ENCODE data around the gene TIAM2. TPM values are rescaled to one million over a fixed set of nuclear protein-coding genes. Genes with fewer than 3 reads are reported as not detected.
"Not testable (repeated sequence)": the region's sequence is repeated elsewhere in the genome, so short reads cannot be mapped to it uniquely, and the experiment has no call there.

The TIAM2 gene
- total RNA-seq, 4 donors from 2014 or later: 4.8 to 11.4 (median 6.7) TPM

DNA sequence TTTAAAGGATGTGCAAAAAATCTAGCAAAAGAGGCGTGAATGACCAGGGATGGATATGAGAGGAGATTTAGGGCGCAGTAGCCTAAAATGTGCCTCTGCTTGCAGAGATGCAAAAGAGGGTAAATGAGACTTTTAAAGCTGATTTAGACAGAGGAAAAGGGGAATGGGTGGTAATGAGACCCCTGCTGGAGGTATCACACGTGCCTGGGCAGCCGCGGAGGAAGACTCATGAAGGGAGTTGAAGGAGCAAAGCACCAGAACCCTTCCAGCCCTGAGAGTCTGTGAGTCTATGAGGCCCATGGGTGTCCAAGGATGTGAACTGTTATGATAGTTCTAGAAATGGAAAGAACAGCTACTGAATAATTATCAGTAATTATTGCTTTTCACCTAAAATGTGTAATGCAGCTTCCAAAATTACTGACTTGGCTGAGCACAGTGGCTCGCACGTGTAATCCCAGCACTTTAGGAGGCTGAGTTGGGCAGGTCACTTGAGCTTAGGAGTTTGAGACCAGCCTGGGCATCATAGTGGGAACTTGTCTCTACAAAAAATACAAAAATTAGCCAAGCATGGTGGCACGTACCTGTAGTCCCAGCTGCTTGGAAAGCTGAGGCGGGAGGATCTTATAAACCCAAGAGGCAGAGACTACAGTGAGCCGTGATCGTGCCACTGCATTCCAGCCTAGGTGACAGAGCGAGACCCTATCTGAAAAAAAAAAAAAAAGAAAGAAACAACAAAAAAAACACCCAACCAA is 38.2 kb upstream of the TIAM2 start:
- no peaks in the 10 kb centered on the region for H3K9me3 ChIP-seq
- WGBS: 89% methylated on average over 12 of the region's 12 CpGs
- no peak for DNase-seq (ENCODE audit: low spot score in 2 of 2)
- H3K4me1 ChIP-seq: no peaks in the 10 kb centered on the region
- no peak for TF ChIP-seq EP300 (IDR thresholded peaks at IDR 0.05)
- TF ChIP-seq, protein P1, sequence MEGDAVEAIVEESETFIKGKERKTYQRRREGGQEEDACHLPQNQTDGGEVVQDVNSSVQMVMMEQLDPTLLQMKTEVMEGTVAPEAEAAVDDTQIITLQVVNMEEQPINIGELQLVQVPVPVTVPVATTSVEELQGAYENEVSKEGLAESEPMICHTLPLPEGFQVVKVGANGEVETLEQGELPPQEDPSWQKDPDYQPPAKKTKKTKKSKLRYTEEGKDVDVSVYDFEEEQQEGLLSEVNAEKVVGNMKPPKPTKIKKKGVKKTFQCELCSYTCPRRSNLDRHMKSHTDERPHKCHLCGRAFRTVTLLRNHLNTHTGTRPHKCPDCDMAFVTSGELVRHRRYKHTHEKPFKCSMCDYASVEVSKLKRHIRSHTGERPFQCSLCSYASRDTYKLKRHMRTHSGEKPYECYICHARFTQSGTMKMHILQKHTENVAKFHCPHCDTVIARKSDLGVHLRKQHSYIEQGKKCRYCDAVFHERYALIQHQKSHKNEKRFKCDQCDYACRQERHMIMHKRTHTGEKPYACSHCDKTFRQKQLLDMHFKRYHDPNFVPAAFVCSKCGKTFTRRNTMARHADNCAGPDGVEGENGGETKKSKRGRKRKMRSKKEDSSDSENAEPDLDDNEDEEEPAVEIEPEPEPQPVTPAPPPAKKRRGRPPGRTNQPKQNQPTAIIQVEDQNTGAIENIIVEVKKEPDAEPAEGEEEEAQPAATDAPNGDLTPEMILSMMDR (IDR thresholded peaks at IDR 0.05): no peak
- no peak for TF ChIP-seq POLR2A (IDR thresholded peaks at IDR 0.05)
- H3K27me3 ChIP-seq: no peaks in the 10 kb centered on the region
- H3K36me3 ChIP-seq: no peaks in the 10 kb centered on the region
- no peak overlapping the region for H3K4me3 ChIP-seq
- no peak overlapping the region for H3K27ac ChIP-seq

DNA sequence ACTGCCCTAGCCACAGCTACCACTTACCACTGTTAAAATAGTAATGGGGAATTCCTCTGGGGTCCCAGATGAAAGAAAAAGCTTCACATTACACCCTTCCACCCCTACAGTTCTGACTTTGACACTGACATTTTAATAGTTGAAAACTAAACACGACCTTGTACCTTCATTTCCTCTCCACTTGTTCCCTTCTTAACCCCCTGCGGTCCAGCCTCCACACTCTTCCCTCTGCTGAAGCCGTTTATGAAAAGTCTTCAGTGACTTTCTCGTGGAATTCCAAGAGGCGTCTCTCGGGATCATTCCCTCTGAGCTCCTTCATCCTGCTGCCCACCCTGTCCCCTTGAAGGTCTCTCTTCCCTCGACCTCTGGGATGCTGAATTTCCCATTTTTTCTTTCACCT is 36.6 kb upstream of the TIAM2 start:
- Histone ChIP-seq H3K36me3 (no peaks in the 10 kb centered on the region), H3K4me1 (no peaks in the 10 kb centered on the region), H3K27me3 (no peaks in the 10 kb centered on the region), H3K9me3 (no peaks in the 10 kb centered on the region), H3K27ac (no peak overlapping the region), H3K4me3 (no peak overlapping the region)
- no peak for DNase-seq (ENCODE audit: low spot score in 2 of 2)
- TF ChIP-seq, protein P1 (IDR thresholded peaks at IDR 0.05): no peak
- TF ChIP-seq POLR2AphosphoS5 (IDR thresholded peaks at IDR 0.05) (no peak), EP300 (IDR thresholded peaks at IDR 0.05) (no peak), POLR2A (IDR thresholded peaks at IDR 0.05) (no peak)
- 83% methylated on average over 7 of the region's 7 CpGs for WGBS

DNA sequence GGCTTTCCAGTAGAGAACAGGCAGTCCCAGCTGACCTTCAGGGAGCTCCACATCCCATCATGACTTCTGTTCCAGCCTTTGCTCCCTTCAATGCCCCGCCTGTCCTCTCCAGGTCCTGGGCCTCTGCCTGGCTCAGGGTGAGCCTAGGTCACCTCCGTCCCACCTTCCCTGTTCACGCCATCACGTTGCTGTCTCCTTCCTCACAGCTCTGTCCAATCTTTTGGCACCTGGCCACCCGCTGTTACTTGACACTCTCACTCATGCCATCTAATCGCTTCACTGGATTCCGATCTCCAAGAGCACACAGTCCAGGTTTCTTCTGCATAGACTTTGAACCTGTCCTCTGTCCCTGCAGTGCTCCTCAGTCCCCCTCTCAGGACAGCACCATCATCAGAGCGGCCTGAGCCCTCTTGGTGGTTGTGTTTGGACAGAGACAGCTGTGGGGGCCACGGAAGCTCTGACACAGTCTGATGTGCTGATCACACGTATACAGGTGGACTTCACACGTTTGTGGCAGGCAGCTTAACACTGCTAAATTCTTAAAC is 34.7 kb upstream of the TIAM2 start:
- no peaks in the 10 kb centered on the region for H3K36me3 ChIP-seq
- no peaks in the 10 kb centered on the region for H3K9me3 ChIP-seq
- no peak for TF ChIP-seq POLR2A (IDR thresholded peaks at IDR 0.05)
- no peak for TF ChIP-seq EP300 (IDR thresholded peaks at IDR 0.05)
- no peak for TF ChIP-seq POLR2AphosphoS5 (IDR thresholded peaks at IDR 0.05)
- TF ChIP-seq, protein P1 (IDR thresholded peaks at IDR 0.05): no peak
- no peaks in the 10 kb centered on the region for H3K4me1 ChIP-seq
- no peaks in the 10 kb centered on the region for H3K27me3 ChIP-seq
- WGBS: 87% methylated on average over 11 of the region's 11 CpGs
- no peak for DNase-seq (ENCODE audit: low spot score in 2 of 2)
- H3K27ac ChIP-seq: no peak overlapping the region
- H3K4me3 ChIP-seq: no peak overlapping the region

DNA sequence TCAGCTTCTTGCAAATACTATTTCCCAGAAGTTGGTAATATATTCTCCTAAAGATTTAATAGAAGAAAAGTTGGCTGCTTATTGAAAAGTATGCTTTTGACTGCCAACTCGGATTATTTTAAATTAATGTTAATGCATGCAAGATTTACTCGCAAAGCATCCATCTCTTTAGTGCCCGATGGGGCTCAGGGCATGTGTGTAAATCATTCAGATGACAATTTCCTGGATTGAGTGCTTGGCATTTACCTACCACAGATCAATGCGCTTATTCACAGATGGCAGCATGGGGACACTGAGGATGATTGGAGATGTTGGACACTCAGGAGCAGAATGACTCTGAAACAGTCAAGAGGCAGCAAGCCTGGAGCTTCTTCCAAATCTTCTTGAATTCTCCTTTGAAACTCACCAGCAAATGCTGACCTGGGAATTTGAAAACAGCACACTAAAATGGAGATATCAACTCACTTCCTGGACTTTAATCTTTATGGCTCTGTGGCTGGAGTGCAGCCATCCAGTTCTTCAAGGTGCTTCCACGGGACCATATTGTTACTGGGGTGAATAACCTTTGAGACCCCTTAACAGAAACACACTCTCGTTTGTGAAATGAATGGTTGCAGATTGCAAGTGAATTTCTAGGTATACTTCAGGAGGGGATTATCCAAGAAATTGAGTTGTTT is 34.1 kb upstream of the TIAM2 start:
- TF ChIP-seq POLR2A (IDR thresholded peaks at IDR 0.05) (no peak), EP300 (IDR thresholded peaks at IDR 0.05) (no peak), POLR2AphosphoS5 (IDR thresholded peaks at IDR 0.05) (no peak)
- TF ChIP-seq, protein P1 (IDR thresholded peaks at IDR 0.05): no peak
- no peak for DNase-seq (ENCODE audit: low spot score in 2 of 2)
- Histone ChIP-seq H3K36me3 (no peaks in the 10 kb centered on the region), H3K4me1 (no peaks in the 10 kb centered on the region), H3K9me3 (no peaks in the 10 kb centered on the region), H3K4me3 (no peak overlapping the region), H3K27ac (no peak overlapping the region), H3K27me3 (no peaks in the 10 kb centered on the region)
- WGBS: 63% methylated on average over 6 of the region's 6 CpGs

DNA sequence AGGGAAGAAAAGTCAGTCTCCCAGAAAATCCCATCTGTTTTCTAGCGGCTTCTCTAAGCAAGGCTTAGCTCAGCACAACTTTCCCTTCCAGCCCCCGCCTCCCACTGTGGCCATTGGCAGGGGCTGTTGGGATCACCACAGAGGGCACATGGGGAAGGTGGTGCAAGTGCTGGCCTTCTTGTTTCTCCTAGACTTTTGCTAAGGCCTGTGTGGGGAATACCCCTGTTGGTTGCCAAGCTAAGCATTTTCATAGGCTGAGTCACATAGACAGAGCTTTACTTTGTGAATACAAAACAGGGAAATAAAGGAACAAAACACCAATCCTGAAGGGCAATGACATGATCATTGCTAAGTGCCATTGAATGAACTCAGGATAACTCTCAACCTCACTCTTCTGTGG is 32.4 kb upstream of the TIAM2 start:
- Histone ChIP-seq H3K36me3 (no peaks in the 10 kb centered on the region), H3K4me3 (no peak overlapping the region), H3K27me3 (no peaks in the 10 kb centered on the region), H3K4me1 (no peaks in the 10 kb centered on the region), H3K9me3 (no peaks in the 10 kb centered on the region), H3K27ac (no peak overlapping the region)
- no peak for DNase-seq (ENCODE audit: low spot score in 2 of 2)
- 89% methylated on average over 2 of the region's 2 CpGs for WGBS
- TF ChIP-seq POLR2AphosphoS5 (IDR thresholded peaks at IDR 0.05): no peak
- TF ChIP-seq, protein P1 (IDR thresholded peaks at IDR 0.05): no peak
- TF ChIP-seq POLR2A (IDR thresholded peaks at IDR 0.05): no peak

DNA sequence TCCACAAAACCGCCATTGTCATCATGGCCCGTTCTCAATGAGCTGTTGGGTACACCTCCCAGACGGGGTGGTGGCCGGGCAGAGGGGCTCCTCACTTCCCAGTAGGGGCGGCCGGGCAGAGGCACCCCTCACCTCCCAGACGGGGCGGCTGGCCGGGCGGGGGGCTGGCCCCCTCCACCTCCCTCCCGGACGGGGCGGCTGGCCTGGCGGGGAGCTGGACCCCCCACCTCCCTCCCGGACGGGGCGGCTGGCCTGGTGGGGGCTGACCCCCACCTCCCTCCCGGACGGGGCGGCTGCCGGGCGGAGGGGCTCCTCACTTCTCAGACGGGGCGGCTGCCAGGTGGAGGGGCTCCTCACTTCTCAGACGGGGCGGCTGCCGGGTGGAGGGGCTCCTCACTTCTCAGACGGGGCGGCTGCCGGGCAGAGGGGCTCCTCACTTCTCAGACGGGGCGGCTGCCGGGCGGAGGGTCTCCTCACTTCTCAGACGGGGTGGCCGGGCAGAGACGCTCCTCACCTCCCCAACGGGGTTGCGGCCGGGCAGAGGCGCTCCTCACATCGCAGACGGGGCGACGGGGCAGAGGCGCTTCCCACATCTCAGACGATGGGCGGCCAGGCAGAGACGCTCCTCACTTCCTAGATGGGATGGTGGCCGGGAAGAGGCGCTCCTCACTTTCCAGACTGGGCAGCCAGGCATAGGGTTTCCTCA is 28.9 kb upstream of the TIAM2 start:
- H3K36me3 ChIP-seq; H3K27me3 ChIP-seq; H3K4me3 ChIP-seq; H3K4me1 ChIP-seq; H3K27ac ChIP-seq; DNase-seq (ENCODE audit: low spot score in 2 of 2); H3K9me3 ChIP-seq: not testable (repeated sequence)
- 96% methylated on average over 4 of the region's 51 CpGs for WGBS
